ENCODE data around the gene MALRD1.

MALRD1 gene

GRCh38 chr10:19659920-19660655, 611.5 kb downstream of the MALRD1 start:
- TF ChIP-seq FOXP2 (optimal IDR thresholded peaks at IDR 0.05; ENCODE audit: borderline replicate concordance, extremely low read depth, extremely low read length, insufficient read depth) (no peak), POLR2AphosphoS5 (IDR thresholded peaks at IDR 0.05; ENCODE audit: low read depth, low read length) (no peak), REST (IDR thresholded peaks at IDR 0.05; ENCODE audit: insufficient read depth in 1 of 2, low read depth in 2 of 2, low read length in 2 of 2) (no peak), SIN3A (IDR thresholded peaks at IDR 0.05; ENCODE audit: borderline replicate concordance, insufficient read depth, low read length) (no peak), TAF1 (IDR thresholded peaks at IDR 0.05; ENCODE audit: borderline replicate concordance, insufficient read depth, low read length) (no peak)

- TF ChIP-seq POLR2AphosphoS5 (IDR thresholded peaks at IDR 0.05; ENCODE audit: low read depth, low read length) = no peak
- TF ChIP-seq REST (IDR thresholded peaks at IDR 0.05; ENCODE audit: insufficient read depth in 1 of 2, low read depth in 2 of 2, low read length in 2 of 2) = no peak
- TF ChIP-seq FOXP2 (optimal IDR thresholded peaks at IDR 0.05; ENCODE audit: borderline replicate concordance, extremely low read depth, extremely low read length, insufficient read depth) = no peak
- no peak for TF ChIP-seq TAF1 (IDR thresholded peaks at IDR 0.05; ENCODE audit: borderline replicate concordance, insufficient read depth, low read length)
- no peak for TF ChIP-seq SIN3A (IDR thresholded peaks at IDR 0.05; ENCODE audit: borderline replicate concordance, insufficient read depth, low read length)
These were observed 614.7 kb downstream of the MALRD1 start for GRCh38 chr10:19663344-19663743.

GRCh38 chr10:19668116-19668515, 619.5 kb downstream of the MALRD1 start:
- no peak for TF ChIP-seq REST (IDR thresholded peaks at IDR 0.05; ENCODE audit: insufficient read depth in 1 of 2, low read depth in 2 of 2, low read length in 2 of 2)

- TF ChIP-seq SIN3A (IDR thresholded peaks at IDR 0.05; ENCODE audit: borderline replicate concordance, insufficient read depth, low read length) (no peak), POLR2AphosphoS5 (IDR thresholded peaks at IDR 0.05; ENCODE audit: low read depth, low read length) (no peak), TAF1 (IDR thresholded peaks at IDR 0.05; ENCODE audit: borderline replicate concordance, insufficient read depth, low read length) (no peak), FOXP2 (optimal IDR thresholded peaks at IDR 0.05; ENCODE audit: borderline replicate concordance, extremely low read depth, extremely low read length, insufficient read depth) (no peak), REST (IDR thresholded peaks at IDR 0.05; ENCODE audit: insufficient read depth in 1 of 2, low read depth in 2 of 2, low read length in 2 of 2) (no peak)
These were observed 627.5 kb downstream of the MALRD1 start for GRCh38 chr10:19676063-19676462.

- TF ChIP-seq SIN3A (IDR thresholded peaks at IDR 0.05; ENCODE audit: borderline replicate concordance, insufficient read depth, low read length) (no peak), REST (IDR thresholded peaks at IDR 0.05; ENCODE audit: insufficient read depth in 1 of 2, low read depth in 2 of 2, low read length in 2 of 2) (no peak), TAF1 (IDR thresholded peaks at IDR 0.05; ENCODE audit: borderline replicate concordance, insufficient read depth, low read length) (no peak), POLR2AphosphoS5 (IDR thresholded peaks at IDR 0.05; ENCODE audit: low read depth, low read length) (no peak), FOXP2 (optimal IDR thresholded peaks at IDR 0.05; ENCODE audit: borderline replicate concordance, extremely low read depth, extremely low read length, insufficient read depth) (no peak)
These were observed 634.8 kb downstream of the MALRD1 start for GRCh38 chr10:19683356-19683755.

All from PFSK-1 (cell line).